GM19467 (cell line): ENCODE measurements around the gene ZBTB25.

Source experiments
- ATAC-seq: cut with Tn5 transposase; IDR thresholded peaks from one replicate; pipeline ENCODE4 v1.9.1; 2021; ENCODE audit warnings: mild to moderate bottlenecking, moderate library complexity; ENCODE audit not compliant: unreplicated experiment

ZBTB25 gene

DNA sequence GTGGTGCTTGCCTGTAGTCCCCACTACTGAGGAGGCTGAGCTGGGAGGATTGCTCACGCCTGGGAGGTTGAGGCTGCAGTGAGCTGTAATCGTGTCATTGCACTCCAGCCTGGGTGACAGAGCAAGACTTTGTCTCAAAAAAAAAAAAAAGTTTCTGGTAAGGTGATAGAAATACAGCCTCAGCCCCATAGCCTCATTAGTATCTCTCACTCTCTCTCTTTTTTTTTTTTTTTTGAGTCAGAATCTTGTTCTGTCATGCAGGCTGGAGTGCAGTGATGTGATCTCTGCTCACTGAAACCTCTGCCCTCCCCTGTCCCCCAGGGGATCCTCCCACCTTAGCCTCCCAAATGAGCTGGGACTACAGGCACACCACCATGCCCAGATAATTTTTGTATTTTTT lies 96.3 kb downstream of the ZBTB25 start:
- ATAC-seq = no peak

DNA sequence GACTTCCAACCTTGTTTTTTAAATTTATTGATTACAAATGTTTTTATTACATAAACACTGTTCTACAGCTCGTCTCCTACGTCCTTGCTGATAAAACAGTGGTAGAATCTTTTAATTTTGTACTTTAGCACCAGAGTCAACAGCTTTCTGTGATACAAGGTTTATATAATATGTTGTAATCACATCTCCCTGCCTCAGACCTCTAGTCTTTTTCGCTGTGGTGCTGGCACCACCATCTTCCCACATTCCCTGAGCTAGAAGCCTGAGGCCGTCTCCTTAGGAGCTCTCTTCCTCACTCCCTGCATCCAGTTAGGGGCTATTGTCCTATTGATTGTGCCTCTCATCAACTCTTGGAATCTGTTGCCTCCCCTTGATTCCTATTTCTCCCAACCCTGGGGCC lies 98.3 kb downstream of the ZBTB25 start:
- ATAC-seq = no peak

DNA sequence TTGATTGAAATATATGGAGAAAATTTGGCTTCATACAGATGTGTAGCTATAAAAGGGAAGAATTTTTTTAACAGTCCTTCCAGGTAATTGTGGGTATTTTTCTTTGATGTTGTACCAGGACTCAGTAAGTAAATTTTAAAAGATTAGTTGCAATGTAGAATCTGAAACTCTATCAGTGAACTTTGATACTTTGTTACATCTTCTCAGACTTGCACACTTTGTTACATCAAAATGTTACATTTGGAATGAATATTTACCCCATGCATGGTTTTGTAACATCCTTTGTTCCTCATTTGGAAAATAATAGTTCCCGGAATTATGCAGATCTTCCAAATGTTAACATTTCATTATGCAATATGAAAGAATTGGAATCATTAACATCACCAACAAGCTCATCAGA lies 101.7 kb downstream of the ZBTB25 start:
- ATAC-seq = no peak

DNA sequence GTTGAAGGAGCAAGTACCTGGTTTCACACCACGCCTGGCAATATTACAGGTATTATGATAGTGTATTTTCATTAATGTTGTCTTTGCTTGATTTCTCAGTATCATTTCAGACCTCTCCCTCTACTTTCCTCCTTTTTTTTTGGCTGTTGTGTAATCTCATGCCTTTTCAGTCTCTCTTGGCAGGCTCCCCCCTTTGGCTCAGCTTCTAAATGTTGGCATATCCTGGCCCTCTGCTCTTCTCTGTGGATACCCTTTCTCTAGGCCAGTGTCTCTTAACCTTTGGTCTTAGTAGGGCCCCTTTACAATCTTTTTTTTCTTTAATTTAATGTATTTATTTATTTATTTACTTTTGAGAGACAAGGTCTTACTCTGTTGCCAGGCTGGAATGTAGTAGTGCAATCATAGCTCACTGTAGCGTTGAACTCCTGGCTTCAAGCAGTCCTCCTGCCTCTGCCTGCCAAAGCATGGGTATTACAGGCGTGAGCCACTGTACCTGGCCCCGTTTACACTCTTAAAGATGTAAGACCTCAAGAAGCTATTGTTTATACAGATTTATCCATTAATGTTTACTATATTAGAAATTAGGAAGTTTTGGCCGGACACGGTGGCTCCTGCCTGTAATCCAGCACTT lies 102.7 kb downstream of the ZBTB25 start:
- no peak for ATAC-seq
